Mesenchymal stem cell (in vitro differentiated cells and primary cell): Measurements from ENCODE around the gene RSPO1.

Experiments
- DNase-seq: peaks from one replicate; pipeline ENCODE4 v3.0.0-alpha.2; 2013
- H2AFZ ChIP-seq: one replicate; pipeline ENCODE4 v1.6.1; 2013; ENCODE audit warnings: low read depth, mild to moderate bottlenecking, control low read depth, inconsistent platforms, low read length, moderate library complexity
- H2AK5ac ChIP-seq: 2 replicates; pipeline ENCODE4 v1.6.1; 2013; ENCODE audit warnings: low read length, moderate library complexity, mild to moderate bottlenecking, inconsistent platforms; ENCODE audit not compliant: severe bottlenecking
- H2BK120ac ChIP-seq: one replicate; pipeline ENCODE4 v1.6.1; 2013; ENCODE audit warnings: low read depth, mild to moderate bottlenecking, inconsistent platforms, low read length, moderate library complexity
- H2BK12ac ChIP-seq, 2 experiments: one replicate each; pipeline ENCODE4 v1.6.1; 2013; ENCODE audit warnings: inconsistent platforms in 2 of 2, low read length in 2 of 2, mild to moderate bottlenecking in 2 of 2, moderate library complexity in 2 of 2, control low read depth in 1 of 2
- H2BK15ac ChIP-seq: one replicate; pipeline ENCODE4 v1.6.1; 2013; ENCODE audit warnings: mild to moderate bottlenecking, low read depth, inconsistent platforms; ENCODE audit not compliant: poor library complexity, severe bottlenecking
- H2BK5ac ChIP-seq: 2 replicates; pipeline ENCODE4 v1.6.1; 2013; ENCODE audit warnings: low read depth, mild to moderate bottlenecking, low read length, control low read depth, inconsistent platforms; ENCODE audit not compliant: poor library complexity, severe bottlenecking
- H3K14ac ChIP-seq, 2 experiments: one replicate each; pipeline ENCODE4 v1.6.1; 2013; ENCODE audit warnings: inconsistent platforms in 2 of 2, low read length in 2 of 2, control low read depth in 1 of 2, mild to moderate bottlenecking in 1 of 2, moderate library complexity in 1 of 2
- H3K18ac ChIP-seq, 2 experiments: one replicate each; pipeline ENCODE4 v1.6.1; 2013; ENCODE audit warnings: inconsistent platforms in 2 of 2, low read length in 2 of 2, control low read depth in 1 of 2, low read depth in 1 of 2, mild to moderate bottlenecking in 1 of 2
- H3K23ac ChIP-seq, 2 experiments: one replicate each; pipeline ENCODE4 v1.6.1; 2013; ENCODE audit warnings: inconsistent platforms in 2 of 2, low read length in 2 of 2, mild to moderate bottlenecking in 2 of 2, moderate library complexity in 2 of 2, control low read depth in 1 of 2
- H3K27ac ChIP-seq: 2 replicates; pipeline ENCODE4 v1.5.1; 2013; ENCODE audit warnings: mild to moderate bottlenecking, moderate library complexity, low read length, control low read depth, inconsistent platforms; ENCODE audit not compliant: poor library complexity, severe bottlenecking
- H3K27me3 ChIP-seq, 2 experiments: 2 replicates each; pipeline versions ENCODE4 v1.6.1 to v1.7.0; 2013; ENCODE audit warnings: low read length in 2 of 2, mild to moderate bottlenecking in 2 of 2, moderate library complexity in 2 of 2, control low read depth in 1 of 2, inconsistent platforms in 1 of 2; ENCODE audit not compliant: control insufficient read depth in 1 of 2, insufficient read depth in 1 of 2
- H3K36me3 ChIP-seq, 2 experiments: 2 replicates each; pipeline versions ENCODE4 v1.6.1 to v1.7.0; 2013; ENCODE audit warnings: low read length in 2 of 2, control low read depth in 1 of 2, inconsistent platforms in 1 of 2, low read depth in 1 of 2, mild to moderate bottlenecking in 1 of 2; ENCODE audit not compliant: insufficient read depth in 2 of 2, control insufficient read depth in 1 of 2
- H3K4ac ChIP-seq, 2 experiments: one replicate each; pipeline ENCODE4 v1.6.1; 2013; ENCODE audit warnings: inconsistent platforms in 2 of 2, low read length in 2 of 2, mild to moderate bottlenecking in 2 of 2, moderate library complexity in 2 of 2, control low read depth in 1 of 2, low read depth in 1 of 2
- H3K4me1 ChIP-seq: 2 replicates; pipeline ENCODE4 v1.6.1; 2013; ENCODE audit warnings: low read depth, low read length, control low read depth; ENCODE audit not compliant: control insufficient read depth, insufficient read depth
- H3K4me2 ChIP-seq: 2 replicates; pipeline ENCODE4 v1.6.1; 2013; ENCODE audit warnings: low read length, mild to moderate bottlenecking, inconsistent platforms; ENCODE audit not compliant: poor library complexity, severe bottlenecking
- H3K4me3 ChIP-seq, 2 experiments: 2 replicates each; pipeline versions ENCODE4 v1.5.1 to v1.7.0; 2013; ENCODE audit warnings: low read length in 2 of 2, mild to moderate bottlenecking in 2 of 2, control low read depth in 1 of 2, low read depth in 1 of 2; ENCODE audit not compliant: insufficient read depth in 1 of 2
- H3K79me1 ChIP-seq: replicated peaks from 2 replicates; pipeline ENCODE4 v1.6.1; 2013; ENCODE audit warnings: mild to moderate bottlenecking, control low read depth, low read length, inconsistent platforms; ENCODE audit not compliant: poor library complexity, severe bottlenecking
- H3K9ac ChIP-seq: 2 replicates; pipeline ENCODE4 v1.7.0; 2013; ENCODE audit warnings: mild to moderate bottlenecking, low read length, moderate library complexity
- H3K9me3 ChIP-seq: 2 replicates; pipeline ENCODE4 v1.7.0; 2013; ENCODE audit warnings: mild to moderate bottlenecking, low read length; ENCODE audit not compliant: control insufficient read depth
- H4K8ac ChIP-seq: one replicate; pipeline ENCODE4 v1.6.1; 2013; ENCODE audit warnings: inconsistent platforms, mild to moderate bottlenecking, low read length, moderate library complexity
- H4K91ac ChIP-seq: one replicate; pipeline ENCODE4 v1.6.1; 2013; ENCODE audit warnings: mild to moderate bottlenecking, low read length, inconsistent platforms
- WGBS: methylation state at CpG from one replicate; pipeline ENCODE4 v1.1.7; 2013; ENCODE audit warnings: mixed read lengths; 5-methylcytosine and 5-hydroxymethylcytosine counted together

Gene RSPO1

DNA sequence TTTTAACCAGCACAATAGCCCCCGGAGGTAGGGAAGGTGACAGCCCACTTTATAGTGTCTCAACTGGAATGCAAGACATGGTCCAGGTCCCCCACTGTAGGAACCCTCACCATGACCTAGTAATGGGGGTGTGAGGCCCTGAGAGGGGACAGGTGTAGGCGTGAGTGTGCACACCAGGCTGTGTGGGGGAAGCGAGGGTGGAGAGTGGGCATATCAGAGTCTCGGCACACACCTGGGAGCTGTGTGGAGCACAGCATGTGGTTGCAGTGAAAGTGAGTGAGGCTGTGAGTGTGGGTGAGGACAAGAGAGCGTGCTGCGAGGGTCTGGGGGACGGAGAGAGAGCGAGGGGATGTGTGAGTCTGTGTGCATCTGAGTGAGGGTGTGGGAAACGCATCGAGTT lies 17.1 kb upstream of the RSPO1 start:
- no peak overlapping the region for H3K4me2 ChIP-seq
- H2BK5ac ChIP-seq: no peak overlapping the region
- H2BK15ac ChIP-seq: no peak overlapping the region
- H3K9me3 ChIP-seq: no peaks in the 10 kb centered on the region
- H2BK120ac ChIP-seq: no peak overlapping the region
- H3K27me3 ChIP-seq: peaks cover 13 to 52% of the 10 kb centered on the region in 2 experiments
- H3K23ac ChIP-seq: no peak overlapping the region
- no peak overlapping the region for H4K91ac ChIP-seq
- 77% methylated on average over 7 of the region's 10 CpGs for WGBS
- H4K8ac ChIP-seq: no peak overlapping the region
- no peak for DNase-seq
- H2AK5ac ChIP-seq: no peak overlapping the region
- H3K18ac ChIP-seq: no peak overlapping the region
- H2BK12ac ChIP-seq: no peak overlapping the region
- H3K4me1 ChIP-seq: no peaks in the 10 kb centered on the region
- H3K36me3 ChIP-seq: no peaks in the 10 kb centered on the region
- H3K4ac ChIP-seq: no peak overlapping the region
- H3K14ac ChIP-seq: peak overlapping the region in 1 of 2 experiments; percentile 29
- no peak overlapping the region for H3K9ac ChIP-seq
- no peaks in the 10 kb centered on the region for H3K79me1 ChIP-seq
- no peak overlapping the region for H3K4me3 ChIP-seq
- H2AFZ ChIP-seq: no peak overlapping the region
- no peak overlapping the region for H3K27ac ChIP-seq

GRCh38 chr1:37650721-37651120 lies 16.0 kb upstream of the RSPO1 start:
- peaks cover 10 to 45% of the 10 kb centered on the region in 2 experiments for H3K27me3 ChIP-seq
- H3K14ac ChIP-seq: no peak overlapping the region
- no peak overlapping the region for H2AFZ ChIP-seq
- H3K79me1 ChIP-seq: no peaks in the 10 kb centered on the region
- no peak overlapping the region for H3K27ac ChIP-seq
- no peak overlapping the region for H3K4me2 ChIP-seq
- DNase-seq: no peak
- H3K4ac ChIP-seq: no peak overlapping the region
- no peak overlapping the region for H4K8ac ChIP-seq
- no peaks in the 10 kb centered on the region for H3K9me3 ChIP-seq
- no peak overlapping the region for H2BK120ac ChIP-seq
- no peaks in the 10 kb centered on the region for H3K4me1 ChIP-seq
- H2AK5ac ChIP-seq: no peak overlapping the region
- no peaks in the 10 kb centered on the region for H3K36me3 ChIP-seq
- no peak overlapping the region for H2BK5ac ChIP-seq
- no peak overlapping the region for H2BK15ac ChIP-seq
- no peak overlapping the region for H2BK12ac ChIP-seq
- no peak overlapping the region for H3K9ac ChIP-seq
- no peak overlapping the region for H3K4me3 ChIP-seq
- no peak overlapping the region for H3K23ac ChIP-seq
- no peak overlapping the region for H3K18ac ChIP-seq
- 61% methylated on average over 4 of the region's 5 CpGs for WGBS
- H4K91ac ChIP-seq: no peak overlapping the region

DNA sequence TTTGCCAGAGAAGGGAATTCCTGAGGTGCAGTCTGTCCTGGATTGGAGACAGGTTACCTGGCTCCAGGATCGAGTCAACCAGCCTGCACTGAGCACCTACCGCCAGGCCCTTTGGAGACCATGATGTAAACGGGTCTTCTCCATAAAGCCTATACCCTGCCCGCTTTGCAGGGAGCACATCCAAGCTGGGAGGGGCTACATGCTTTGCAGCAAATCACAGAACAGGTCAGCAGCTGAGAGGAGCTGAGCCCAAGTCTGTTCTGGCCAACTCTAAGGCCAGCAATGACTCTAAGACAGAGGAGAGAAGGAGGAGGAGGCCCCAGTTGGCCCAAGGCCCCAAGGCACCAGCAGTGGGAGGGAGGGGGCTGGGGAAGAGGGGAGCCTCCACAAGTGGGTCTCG lies 15.5 kb upstream of the RSPO1 start:
- Histone ChIP-seq H3K9me3 (no peaks in the 10 kb centered on the region), H3K9ac (no peak overlapping the region), H4K8ac (no peak overlapping the region), H2BK12ac (no peak overlapping the region), H3K36me3 (no peaks in the 10 kb centered on the region), H2AFZ (no peak overlapping the region), H3K23ac (no peak overlapping the region), H3K4me3 (no peak overlapping the region), H3K14ac (no peak overlapping the region), H2BK5ac (no peak overlapping the region), H4K91ac (no peak overlapping the region), H3K4me1 (no peaks in the 10 kb centered on the region), H3K27ac (no peak overlapping the region), H3K18ac (no peak overlapping the region), H3K4ac (no peak overlapping the region), H2AK5ac (no peak overlapping the region), H3K79me1 (no peaks in the 10 kb centered on the region), H3K27me3 (peaks cover 10 to 44% of the 10 kb centered on the region in 2 experiments), H3K4me2 (no peak overlapping the region), H2BK15ac (no peak overlapping the region), H2BK120ac (no peak overlapping the region)
- WGBS: 70% methylated on average over 4 of the region's 5 CpGs
- DNase-seq: no peak

DNA sequence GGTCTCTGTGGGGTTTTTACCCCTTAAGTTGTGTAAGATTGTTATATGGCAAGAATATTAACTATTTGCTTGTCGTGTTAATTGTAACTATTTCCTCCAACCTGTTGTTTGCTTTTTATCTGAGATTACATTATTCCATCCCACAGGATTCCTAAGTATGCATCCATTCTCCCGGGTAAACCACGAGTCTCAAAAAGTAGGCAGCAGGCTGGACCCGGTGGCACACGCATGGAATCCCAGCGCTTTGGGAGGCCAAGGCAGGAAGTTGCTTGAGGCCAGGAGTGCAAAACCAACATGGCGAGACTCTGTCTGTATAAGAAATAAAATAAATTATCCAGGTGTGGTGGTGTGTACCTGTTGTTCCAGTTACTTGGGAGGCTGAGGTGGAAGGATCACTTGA lies 12.6 kb upstream of the RSPO1 start:
- Histone ChIP-seq H3K27ac (no peak overlapping the region), H3K9ac (no peak overlapping the region), H2AFZ (no peak overlapping the region), H2AK5ac (no peak overlapping the region), H2BK12ac (no peak overlapping the region), H4K91ac (no peak overlapping the region), H3K9me3 (peaks cover 6% of the 10 kb centered on the region), H3K23ac (no peak overlapping the region), H3K18ac (no peak overlapping the region), H2BK120ac (no peak overlapping the region), H3K4me1 (no peaks in the 10 kb centered on the region), H2BK5ac (no peak overlapping the region), H3K4ac (no peak overlapping the region), H3K4me2 (no peak overlapping the region), H3K79me1 (no peaks in the 10 kb centered on the region), H3K4me3 (no peak overlapping the region), H4K8ac (no peak overlapping the region), H2BK15ac (no peak overlapping the region), H3K14ac (no peak overlapping the region), H3K27me3 (peaks cover 30 to 60% of the 10 kb centered on the region in 2 experiments), H3K36me3 (no peaks in the 10 kb centered on the region)
- WGBS: 86% methylated on average over 7 of the region's 7 CpGs
- DNase-seq: no peak
